GM19351 (cell line): ENCODE measurements around the gene MICU1.
"Not testable (repeated sequence)": the region's sequence is repeated elsewhere in the genome, so short reads cannot be mapped to it uniquely, and the experiment has no call there.

ENCODE experiments used
- ATAC-seq: cut with Tn5 transposase; IDR thresholded peaks from one replicate; pipeline ENCODE4 v1.9.1; 2021; ENCODE audit warnings: mild to moderate bottlenecking, moderate library complexity; ENCODE audit not compliant: unreplicated experiment

Gene MICU1

GRCh38 chr10:72455889-72456595 is 169.8 kb downstream of the MICU1 start:
- no peak for ATAC-seq

GRCh38 chr10:72449941-72450441 is 175.9 kb downstream of the MICU1 start:
- ATAC-seq = no peak

- no peak for ATAC-seq
Measured at GRCh38 chr10:72445851-72446250, 180.0 kb downstream of the MICU1 start.

GRCh38 chr10:72442969-72443368 is 182.9 kb downstream of the MICU1 start:
- ATAC-seq = not testable (repeated sequence)

GRCh38 chr10:72435570-72435969 is 190.3 kb downstream of the MICU1 start:
- ATAC-seq = no peak

- not testable (repeated sequence) for ATAC-seq
Measured at GRCh38 chr10:72430936-72431335, 194.9 kb downstream of the MICU1 start.

GRCh38 chr10:72429931-72430330 is 195.9 kb downstream of the MICU1 start:
- ATAC-seq = no peak

GRCh38 chr10:72426986-72427385 is 198.9 kb downstream of the MICU1 start:
- ATAC-seq = no peak

GRCh38 chr10:72425133-72425532 is 200.7 kb downstream of the MICU1 start:
- ATAC-seq = no peak

- ATAC-seq = no peak
Measured at GRCh38 chr10:72424561-72424960, 201.3 kb downstream of the MICU1 start.

- no peak for ATAC-seq
Measured at GRCh38 chr10:72423426-72423825, 202.5 kb downstream of the MICU1 start.

- ATAC-seq = no peak
Measured at GRCh38 chr10:72421885-72422540, 203.9 kb downstream of the MICU1 start.

GRCh38 chr10:72419241-72419640 is 206.6 kb downstream of the MICU1 start:
- ATAC-seq = no peak

- ATAC-seq = no peak
Measured at GRCh38 chr10:72418679-72419078, 207.2 kb downstream of the MICU1 start.

- no peak for ATAC-seq
Measured at GRCh38 chr10:72417971-72418370, 207.9 kb downstream of the MICU1 start.

GRCh38 chr10:72416661-72417060 is 209.2 kb downstream of the MICU1 start:
- ATAC-seq = no peak

GRCh38 chr10:72414642-72415041 is 211.2 kb downstream of the MICU1 start:
- no peak for ATAC-seq

GRCh38 chr10:72409167-72409566 is 216.7 kb downstream of the MICU1 start:
- ATAC-seq = no peak

GRCh38 chr10:72407927-72408600 is 217.8 kb downstream of the MICU1 start:
- no peak for ATAC-seq

- no peak for ATAC-seq
Measured at GRCh38 chr10:72407471-72407870, 218.4 kb downstream of the MICU1 start.

- not testable (repeated sequence) for ATAC-seq
Measured at GRCh38 chr10:72395581-72395980, 230.3 kb downstream of the MICU1 start.

- no peak for ATAC-seq
Measured at GRCh38 chr10:72392571-72392970, 233.3 kb downstream of the MICU1 start.
